Smooth muscle cell (in vitro differentiated cells): ENCODE data around the gene DMBT1. TPM values are rescaled to one million over a fixed set of nuclear protein-coding genes. Genes with fewer than 3 reads are reported as not detected.

ENCODE experiments used
- DNase-seq: peaks from one replicate; lab custom pipeline; 2025; ENCODE audit not compliant: unreplicated experiment; lab: John Stamatoyannopoulos, UW
- H2AFZ ChIP-seq: fragments of 200-600 bp; sonication (generic); 2 replicates; pipeline ENCODE4 v1.6.0; 2016; ENCODE audit warnings: antibody characterized with exemption, low read depth, mild to moderate bottlenecking
- H3F3A ChIP-seq: fragments of 200-600 bp; sonication (generic); 2 replicates; pipeline ENCODE4 v1.6.0; 2017; ENCODE audit warnings: antibody characterized with exemption, low read depth
- H3K27ac ChIP-seq: fragments of 200-600 bp; sonication (generic); 2 replicates; pipeline ENCODE4 v1.5.1; 2016; ENCODE audit warnings: low read depth, mild to moderate bottlenecking
- H3K27me3 ChIP-seq: fragments of 200-600 bp; sonication (generic); 2 replicates; pipeline ENCODE4 v1.6.1; 2016; ENCODE audit warnings: low read depth, mild to moderate bottlenecking
- H3K36me3 ChIP-seq: fragments of 200-600 bp; sonication (generic); 2 replicates; pipeline ENCODE4 v1.5.1; 2016; ENCODE audit warnings: low read depth
- H3K4me1 ChIP-seq: fragments of 200-600 bp; sonication (generic); 2 replicates; pipeline ENCODE4 v1.5.1; 2016; ENCODE audit warnings: low read depth
- H3K4me2 ChIP-seq: fragments of 200-600 bp; sonication (generic); 2 replicates; pipeline ENCODE4 v1.6.0; 2016; ENCODE audit warnings: mild to moderate bottlenecking
- H3K4me3 ChIP-seq: fragments of 200-600 bp; sonication (generic); 2 replicates; pipeline ENCODE4 v1.5.1; 2016; ENCODE audit warnings: mild to moderate bottlenecking
- H3K79me2 ChIP-seq: fragments of 200-600 bp; sonication (generic); 2 replicates; pipeline ENCODE4 v1.6.0; 2016; ENCODE audit warnings: low read depth, mild to moderate bottlenecking
- H3K9ac ChIP-seq: fragments of 200-600 bp; sonication (generic); 2 replicates; pipeline ENCODE4 v1.6.0; 2016; ENCODE audit warnings: low read depth
- H3K9me3 ChIP-seq: fragments of 200-600 bp; sonication (generic); replicated peaks from 2 replicates; pipeline ENCODE4 v1.5.1; 2016; ENCODE audit warnings: low read depth
- H4K20me1 ChIP-seq: fragments of 200-600 bp; sonication (generic); 2 replicates; pipeline ENCODE4 v1.6.0; 2016; ENCODE audit warnings: low read depth
- WGBS: methylation state at CpG from one replicate; pipeline ENCODE4 v1.1.7; 2016; ENCODE audit warnings: low lambda C conversion rate; 5-methylcytosine and 5-hydroxymethylcytosine counted together
- polyA plus RNA-seq: library from polyadenylated mRNA; unstranded; fragments of >200 nt; fragmentation: Nextera tagmentation; extraction: Ambion mirVana; gene quantifications from 2 replicates; pipeline ENCODE4 v1.2.1, GENCODE V29; 2016
- total RNA-seq: library from RNA; depleted of rRNA; stranded (reverse); fragments of >200 nt; gene quantifications from 2 replicates; pipeline ENCODE4 v1.2.3, GENCODE V29; 2014
- TF ChIP-seq, protein P1 (sequence below): fragments of 200-600 bp; sonication (generic); IDR thresholded peaks from 2 replicates; pipeline ENCODE4 v1.5.1; 2017; ENCODE audit warnings: borderline replicate concordance, mild to moderate bottlenecking, antibody characterized with exemption; ENCODE audit not compliant: insufficient read depth, poor library complexity, severe bottlenecking

Gene DMBT1
- total and polyA plus RNA-seq, 2 experiments from 2014 or later, result not detected

DNA sequence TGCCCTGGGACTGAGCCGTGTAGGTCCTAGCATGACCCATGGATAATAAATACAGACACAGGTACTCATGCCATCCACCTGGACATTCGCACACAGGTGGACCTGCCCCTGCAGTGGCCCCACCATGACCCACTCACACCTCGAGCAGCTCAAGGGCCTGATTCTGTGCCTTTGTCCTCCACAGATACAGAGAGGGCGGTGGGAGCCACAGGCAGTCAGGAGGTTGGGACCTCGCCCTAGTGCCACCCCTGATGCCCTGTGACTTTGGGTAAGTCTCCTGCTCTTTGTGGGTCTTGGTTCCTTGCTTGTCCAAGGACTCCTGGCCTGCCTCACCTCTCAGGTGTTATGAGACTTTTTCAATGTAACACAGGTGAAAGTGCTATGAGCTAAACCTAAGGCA lies 96.2 kb downstream of the DMBT1 start:
- peaks cover 27% of the 10 kb centered on the region for H3K27me3 ChIP-seq
- WGBS, result 76% methylated on average over 5 of the region's 5 CpGs
- no peaks in the 10 kb centered on the region for H3K36me3 ChIP-seq
- no peak overlapping the region for H3K4me3 ChIP-seq
- H3K9me3 ChIP-seq, result no peaks in the 10 kb centered on the region
- H3K27ac ChIP-seq, result no peak overlapping the region
- H3K9ac ChIP-seq, result no peak overlapping the region
- H3K4me1 ChIP-seq, result no peaks in the 10 kb centered on the region
- no peak for DNase-seq
- TF ChIP-seq, protein P1, sequence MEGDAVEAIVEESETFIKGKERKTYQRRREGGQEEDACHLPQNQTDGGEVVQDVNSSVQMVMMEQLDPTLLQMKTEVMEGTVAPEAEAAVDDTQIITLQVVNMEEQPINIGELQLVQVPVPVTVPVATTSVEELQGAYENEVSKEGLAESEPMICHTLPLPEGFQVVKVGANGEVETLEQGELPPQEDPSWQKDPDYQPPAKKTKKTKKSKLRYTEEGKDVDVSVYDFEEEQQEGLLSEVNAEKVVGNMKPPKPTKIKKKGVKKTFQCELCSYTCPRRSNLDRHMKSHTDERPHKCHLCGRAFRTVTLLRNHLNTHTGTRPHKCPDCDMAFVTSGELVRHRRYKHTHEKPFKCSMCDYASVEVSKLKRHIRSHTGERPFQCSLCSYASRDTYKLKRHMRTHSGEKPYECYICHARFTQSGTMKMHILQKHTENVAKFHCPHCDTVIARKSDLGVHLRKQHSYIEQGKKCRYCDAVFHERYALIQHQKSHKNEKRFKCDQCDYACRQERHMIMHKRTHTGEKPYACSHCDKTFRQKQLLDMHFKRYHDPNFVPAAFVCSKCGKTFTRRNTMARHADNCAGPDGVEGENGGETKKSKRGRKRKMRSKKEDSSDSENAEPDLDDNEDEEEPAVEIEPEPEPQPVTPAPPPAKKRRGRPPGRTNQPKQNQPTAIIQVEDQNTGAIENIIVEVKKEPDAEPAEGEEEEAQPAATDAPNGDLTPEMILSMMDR, result no peak
- H3K79me2 ChIP-seq, result no peaks in the 10 kb centered on the region
- H3K4me2 ChIP-seq, result no peak overlapping the region
- no peak overlapping the region for H2AFZ ChIP-seq
- H3F3A ChIP-seq, result no peaks in the 10 kb centered on the region
- H4K20me1 ChIP-seq, result no peaks in the 10 kb centered on the region

DNA sequence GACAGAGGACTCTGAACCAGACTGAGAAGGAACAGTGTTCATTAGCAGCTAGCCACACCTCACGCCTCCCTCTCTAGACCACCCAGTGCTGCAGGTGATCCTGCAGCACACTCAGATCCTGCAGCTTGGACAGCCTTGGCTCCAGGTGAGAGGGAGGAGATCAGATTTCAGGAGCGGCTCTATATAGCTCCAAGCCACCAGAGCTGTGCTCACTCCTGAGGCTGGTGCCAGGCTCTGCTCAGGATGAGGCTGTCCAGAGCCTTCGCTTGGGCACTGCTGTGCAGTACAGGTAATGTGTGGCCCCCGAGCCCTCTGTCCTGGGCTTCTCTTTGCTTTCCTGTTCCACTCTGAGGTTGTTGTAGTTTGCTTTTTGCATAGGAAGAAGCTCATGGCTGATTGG lies 96.7 kb downstream of the DMBT1 start:
- H3K79me2 ChIP-seq, result no peaks in the 10 kb centered on the region
- no peak for DNase-seq
- WGBS, result 82% methylated on average over 4 of the region's 4 CpGs

DNA sequence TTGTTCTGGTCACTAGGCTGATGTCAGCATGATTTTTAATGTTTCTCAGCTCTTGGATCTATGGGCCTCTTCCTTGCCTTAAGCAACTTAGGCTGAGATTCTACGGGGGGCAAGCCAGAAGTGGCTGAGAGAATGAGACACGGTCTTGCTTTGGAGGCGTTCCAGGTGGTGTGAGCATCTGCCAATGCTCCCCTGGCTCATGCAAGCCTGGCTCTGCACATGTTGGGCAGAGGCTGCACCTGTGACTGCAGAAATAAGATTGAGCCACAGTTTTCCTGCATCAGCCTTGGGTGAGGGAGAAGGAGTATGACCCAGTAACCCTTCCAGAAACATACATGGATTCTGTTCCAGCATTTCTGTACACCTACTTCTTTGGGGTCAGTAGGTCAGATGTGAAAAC lies 97.2 kb downstream of the DMBT1 start:
- H3K27ac ChIP-seq, result no peak overlapping the region
- H3K9ac ChIP-seq, result no peak overlapping the region
- H3K27me3 ChIP-seq, result peaks cover 17% of the 10 kb centered on the region
- no peaks in the 10 kb centered on the region for H3K79me2 ChIP-seq
- no peaks in the 10 kb centered on the region for H3K9me3 ChIP-seq
- no peaks in the 10 kb centered on the region for H4K20me1 ChIP-seq
- no peak for DNase-seq
- no peaks in the 10 kb centered on the region for H3K4me1 ChIP-seq
- no peak overlapping the region for H3K4me3 ChIP-seq
- TF ChIP-seq, protein P1, result no peak
- H3F3A ChIP-seq, result no peaks in the 10 kb centered on the region
- WGBS, result 62% methylated on average over 3 of the region's 3 CpGs
- no peak overlapping the region for H3K4me2 ChIP-seq
- no peak overlapping the region for H2AFZ ChIP-seq
- no peaks in the 10 kb centered on the region for H3K36me3 ChIP-seq

More for the DNA sequence above, 96.7 kb downstream of the DMBT1 start:
- H3K27me3 ChIP-seq, result peaks cover 22% of the 10 kb centered on the region
- H4K20me1 ChIP-seq, result no peaks in the 10 kb centered on the region
- H3K4me1 ChIP-seq, result no peaks in the 10 kb centered on the region
- H3K4me3 ChIP-seq, result no peak overlapping the region
- TF ChIP-seq, protein P1, result no peak
- H3K4me2 ChIP-seq, result no peak overlapping the region
- H3K36me3 ChIP-seq, result no peaks in the 10 kb centered on the region
- H3F3A ChIP-seq, result no peaks in the 10 kb centered on the region
- H3K27ac ChIP-seq, result no peak overlapping the region
- no peak overlapping the region for H2AFZ ChIP-seq
- no peak overlapping the region for H3K9ac ChIP-seq
- H3K9me3 ChIP-seq, result no peaks in the 10 kb centered on the region

DNA sequence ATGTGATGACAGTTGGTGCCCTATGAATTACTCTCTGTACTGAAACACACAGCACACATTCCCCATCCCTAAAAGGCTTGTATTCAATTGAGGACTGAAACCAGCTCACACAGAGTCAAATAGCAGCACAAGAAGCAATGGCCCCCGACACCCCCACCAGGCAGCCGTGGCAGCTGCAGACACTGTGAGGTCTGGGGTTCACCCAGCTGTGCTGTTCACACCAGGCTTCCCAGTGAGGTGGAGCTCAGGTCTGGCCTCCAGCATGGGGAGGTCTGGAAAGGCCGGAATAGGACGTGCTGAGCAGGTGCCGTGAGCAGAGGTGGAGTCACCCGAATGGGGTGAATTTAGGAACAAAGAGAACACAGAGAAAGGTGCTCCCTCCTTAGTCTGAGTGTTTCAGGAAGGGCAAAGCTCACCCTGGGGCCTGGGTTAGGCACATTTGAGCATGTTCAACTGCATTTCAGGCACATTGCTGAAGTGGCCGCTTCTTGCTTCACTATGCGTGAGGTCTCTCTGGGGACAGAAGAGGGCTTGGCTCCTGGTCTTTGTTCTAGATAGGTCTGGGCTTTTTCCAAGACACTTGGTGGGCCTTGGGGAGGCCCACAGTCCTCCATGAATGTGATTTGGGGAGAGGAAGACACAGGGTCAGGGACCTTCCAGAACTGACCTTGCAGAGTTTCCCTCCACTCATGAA lies 97.9 kb downstream of the DMBT1 start:
- no peaks in the 10 kb centered on the region for H4K20me1 ChIP-seq
- no peak overlapping the region for H2AFZ ChIP-seq
- WGBS, result 90% methylated on average over 8 of the region's 8 CpGs
- no peaks in the 10 kb centered on the region for H3K79me2 ChIP-seq
- no peak overlapping the region for H3K4me3 ChIP-seq
- H3K9ac ChIP-seq, result no peak overlapping the region
- no peak overlapping the region for H3K27ac ChIP-seq
- no peaks in the 10 kb centered on the region for H3K9me3 ChIP-seq
- H3K36me3 ChIP-seq, result no peaks in the 10 kb centered on the region
- peaks cover 14% of the 10 kb centered on the region for H3K27me3 ChIP-seq
- H3K4me2 ChIP-seq, result no peak overlapping the region
- no peaks in the 10 kb centered on the region for H3F3A ChIP-seq
- TF ChIP-seq, protein P1, result no peak
- DNase-seq, result no peak
- no peaks in the 10 kb centered on the region for H3K4me1 ChIP-seq
